Liver (tissue), 9 donors: ENCODE results near the gene ZNF423. TPM values are rescaled to one million over a fixed set of nuclear protein-coding genes. Genes with fewer than 3 reads are reported as not detected.

Experiments used
- DNase-seq: peaks from one replicate; pipeline ENCODE4 v3.0.0-alpha.2; 2017; ENCODE audit warnings: low spot score
- H3K27ac ChIP-seq, 2 donors: one replicate each; pipeline ENCODE4 v1.7.0; 2013; ENCODE audit warnings: inconsistent platforms in 2 of 2, low read length in 2 of 2, control low read depth in 1 of 2, low read depth in 1 of 2, mild to moderate bottlenecking in 1 of 2
- H3K27me3 ChIP-seq, 4 donors: one replicate each; pipeline versions ENCODE4 v1.6.1 to v1.7.0; 2013; ENCODE audit warnings: low read length in 3 of 4, inconsistent platforms in 1 of 4, mild to moderate bottlenecking in 1 of 4, moderate library complexity in 1 of 4; ENCODE audit not compliant: control insufficient read depth in 4 of 4, insufficient read depth in 4 of 4
- H3K36me3 ChIP-seq, 4 donors: one replicate each; pipeline versions ENCODE4 v1.6.1 to v1.7.0; 2013; ENCODE audit warnings: low read length in 3 of 4, mild to moderate bottlenecking in 3 of 4, low read depth in 1 of 4, moderate library complexity in 1 of 4; ENCODE audit not compliant: control insufficient read depth in 4 of 4, insufficient read depth in 3 of 4
- H3K4me1 ChIP-seq, 4 donors: one replicate each; pipeline versions ENCODE4 v1.6.1 to v1.7.0; 2013; ENCODE audit warnings: low read length in 3 of 4, mild to moderate bottlenecking in 3 of 4, moderate library complexity in 1 of 4; ENCODE audit not compliant: control insufficient read depth in 4 of 4, insufficient read depth in 4 of 4
- H3K4me3 ChIP-seq, 3 donors: one replicate each; pipeline versions ENCODE4 v1.6.1 to v1.7.0; 2013; ENCODE audit warnings: low read length in 3 of 3, control low read depth in 1 of 3, low read depth in 1 of 3, mild to moderate bottlenecking in 1 of 3
- H3K9ac ChIP-seq, 2 donors: one replicate each; pipeline ENCODE4 v1.7.0; 2013; ENCODE audit warnings: low read length in 2 of 2, mild to moderate bottlenecking in 2 of 2, moderate library complexity in 2 of 2, control low read depth in 1 of 2, low read depth in 1 of 2
- H3K9me3 ChIP-seq, 4 donors: one replicate each; pipeline versions ENCODE4 v1.6.1 to v1.7.0; 2013; ENCODE audit warnings: low read length in 3 of 4; ENCODE audit not compliant: control insufficient read depth in 4 of 4
- FOXA1 ChIP-seq: IDR thresholded peaks from 2 replicates; pipeline ENCODE4 v1.6.1; 2016; ENCODE audit warnings: antibody characterized with exemption
- FOXA2 ChIP-seq: IDR thresholded peaks from 2 replicates; pipeline ENCODE4 v1.6.1; 2016; ENCODE audit warnings: antibody characterized with exemption
- HNF4A ChIP-seq, 2 donors: conservative IDR thresholded peaks; 2 replicates each; pipeline ENCODE4 v1.6.1; 2016; ENCODE audit warnings: antibody characterized with exemption in 2 of 2, mild to moderate bottlenecking in 2 of 2
- JUND ChIP-seq, 2 donors: IDR thresholded peaks; 2 replicates each; pipeline ENCODE4 v1.6.1; 2016; ENCODE audit warnings: antibody characterized with exemption in 2 of 2
- RAD21 ChIP-seq, 2 donors: IDR thresholded peaks; 2 replicates each; pipeline ENCODE4 v1.6.1; 2016; ENCODE audit warnings: antibody characterized with exemption in 2 of 2, mild to moderate bottlenecking in 2 of 2
- REST ChIP-seq: IDR thresholded peaks from 2 replicates; pipeline ENCODE4 v1.6.1; 2016; ENCODE audit warnings: antibody characterized with exemption, mild to moderate bottlenecking
- RXRA ChIP-seq, 2 donors: IDR thresholded peaks; 2 replicates each; pipeline ENCODE4 v1.6.1; 2017 to 2018; ENCODE audit warnings: antibody characterized with exemption in 2 of 2, mild to moderate bottlenecking in 1 of 2
- SP1 ChIP-seq: IDR thresholded peaks from 2 replicates; pipeline ENCODE4 v1.6.1; 2018; ENCODE audit warnings: antibody characterized with exemption, mild to moderate bottlenecking
- YY1 ChIP-seq: IDR thresholded peaks from 2 replicates; pipeline ENCODE4 v1.6.1; 2016; ENCODE audit warnings: antibody characterized with exemption, mild to moderate bottlenecking
- WGBS: extraction: QIAGEN DNeasy Blood & Tissue Kit; methylation state at CpG from one replicate; pipeline ENCODE4 v1.1.7; 2013; 5-methylcytosine and 5-hydroxymethylcytosine counted together
- polyA plus RNA-seq, 2 donors: library from polyadenylated mRNA; stranded (reverse) in 1 of 2; unstranded in 1 of 2; fragments of 200-250 nt in 1 of 2; fragments of >200 nt in 1 of 2; fragmentation: Nextera tagmentation in 1 of 2; extraction: Ambion mirVana in 1 of 2; gene quantifications; one replicate each; pipeline versions ENCODE4 v1.2.1 to v1.2.3, GENCODE V29; 2013 to 2015
- total RNA-seq, 2 donors: library from RNA; depleted of rRNA; stranded (reverse); fragments of >200 nt; gene quantifications; one replicate each; pipeline ENCODE4 v1.2.3, GENCODE V29; 2014
- TF ChIP-seq, protein P1 (sequence below): IDR thresholded peaks from 2 replicates; pipeline ENCODE4 v1.6.1; 2016; ENCODE audit warnings: antibody characterized with exemption
- TF ChIP-seq, protein P2 (sequence below): IDR thresholded peaks from 2 replicates; pipeline ENCODE4 v1.6.1; 2016; ENCODE audit warnings: antibody characterized with exemption
- donor health status: healthy.
- donor health status: healthy.
- donor health status: healthy.
- donor health status: healthy.
- donor health status: healthy.

ZNF423 gene
- total and polyA plus RNA-seq, 4 donors: 0.24 to 1.6 (median 0.39) TPM

- TF ChIP-seq REST: no peak
- TF ChIP-seq FOXA1: no peak
- no peak for TF ChIP-seq RXRA (IDR thresholded peaks at IDR 0.05)
- TF ChIP-seq HNF4A (conservative IDR thresholded peaks at IDR 0.05): no peak
Measured at GRCh38 chr16:49665482-49666230, 190.3 kb downstream of the ZNF423 start (continued).

GRCh38 chr16:49664221-49665215 lies 191.4 kb downstream of the ZNF423 start:
- Histone ChIP-seq H3K27me3 (no peaks in the 10 kb centered on the region), H3K4me1 (no peaks in the 10 kb centered on the region), H3K36me3 (no peaks in the 10 kb centered on the region), H3K9ac (no peak overlapping the region), H3K4me3 (no peak overlapping the region), H3K9me3 (no peaks in the 10 kb centered on the region), H3K27ac (no peak overlapping the region)
- 78% methylated on average over 37 of the region's 37 CpGs for whole genome bisulfite sequencing
- DNase-seq: no peak
- TF ChIP-seq RAD21 (IDR thresholded peaks at IDR 0.05) (no peak), YY1 (no peak), HNF4A (conservative IDR thresholded peaks at IDR 0.05) (no peak), SP1 (no peak), JUND (IDR thresholded peaks at IDR 0.05) (no peak), FOXA2 (no peak), RXRA (IDR thresholded peaks at IDR 0.05) (no peak), FOXA1 (no peak)
- TF ChIP-seq, protein P1, sequence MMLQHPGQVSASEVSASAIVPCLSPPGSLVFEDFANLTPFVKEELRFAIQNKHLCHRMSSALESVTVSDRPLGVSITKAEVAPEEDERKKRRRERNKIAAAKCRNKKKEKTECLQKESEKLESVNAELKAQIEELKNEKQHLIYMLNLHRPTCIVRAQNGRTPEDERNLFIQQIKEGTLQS: no peak
- TF ChIP-seq, protein P2, sequence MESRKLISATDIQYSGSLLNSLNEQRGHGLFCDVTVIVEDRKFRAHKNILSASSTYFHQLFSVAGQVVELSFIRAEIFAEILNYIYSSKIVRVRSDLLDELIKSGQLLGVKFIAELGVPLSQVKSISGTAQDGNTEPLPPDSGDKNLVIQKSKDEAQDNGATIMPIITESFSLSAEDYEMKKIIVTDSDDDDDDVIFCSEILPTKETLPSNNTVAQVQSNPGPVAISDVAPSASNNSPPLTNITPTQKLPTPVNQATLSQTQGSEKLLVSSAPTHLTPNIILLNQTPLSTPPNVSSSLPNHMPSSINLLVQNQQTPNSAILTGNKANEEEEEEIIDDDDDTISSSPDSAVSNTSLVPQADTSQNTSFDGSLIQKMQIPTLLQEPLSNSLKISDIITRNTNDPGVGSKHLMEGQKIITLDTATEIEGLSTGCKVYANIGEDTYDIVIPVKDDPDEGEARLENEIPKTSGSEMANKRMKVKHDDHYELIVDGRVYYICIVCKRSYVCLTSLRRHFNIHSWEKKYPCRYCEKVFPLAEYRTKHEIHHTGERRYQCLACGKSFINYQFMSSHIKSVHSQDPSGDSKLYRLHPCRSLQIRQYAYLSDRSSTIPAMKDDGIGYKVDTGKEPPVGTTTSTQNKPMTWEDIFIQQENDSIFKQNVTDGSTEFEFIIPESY: no peak
